NOMO-1 treated with DMSO at 0.1 percent for 48 hours (cell line): Measurements from ENCODE around the gene SOX14.

Experiments used
- DNase-seq: peaks from one replicate; lab custom pipeline; 2025; ENCODE audit not compliant: unreplicated experiment; lab: John Stamatoyannopoulos, UW

SOX14 gene

GRCh38 chr3:137764001-137764433 lies at the start of gene SOX14:
SOX14 (plus strand) TSS chr3:137764315; CDS start chr3:137764785, 470 bp downstream.
- no peak for DNase-seq

- DNase-seq = no peak
Measured at GRCh38 chr3:137714551-137714950, 49.6 kb upstream of the SOX14 start.

DNA sequence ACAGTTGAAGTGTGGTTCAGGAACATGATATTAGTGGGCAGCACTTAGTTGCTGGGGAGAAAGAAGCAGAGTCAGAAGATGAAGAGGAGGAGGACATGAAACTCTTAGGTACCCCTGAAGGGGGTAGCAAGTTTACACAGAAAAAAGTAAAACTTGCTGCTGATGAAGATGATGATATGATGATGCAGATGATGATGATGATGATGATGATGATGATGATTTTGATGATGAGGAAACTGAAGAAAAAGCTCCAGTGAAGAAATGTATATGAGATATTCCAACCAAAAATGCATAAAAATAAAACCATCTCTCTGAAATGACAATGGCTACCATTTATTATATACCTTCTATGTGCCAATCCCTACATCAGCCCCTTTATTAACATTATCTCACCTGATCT lies 39.9 kb upstream of the SOX14 start:
- no peak for DNase-seq

- DNase-seq = no peak
Measured at GRCh38 chr3:137737208-137737607, 26.9 kb upstream of the SOX14 start.

- no peak for DNase-seq
Measured at GRCh38 chr3:137738710-137739109, 25.4 kb upstream of the SOX14 start.

- DNase-seq = no peak
Measured at GRCh38 chr3:137743608-137744007, 20.5 kb upstream of the SOX14 start.

DNA sequence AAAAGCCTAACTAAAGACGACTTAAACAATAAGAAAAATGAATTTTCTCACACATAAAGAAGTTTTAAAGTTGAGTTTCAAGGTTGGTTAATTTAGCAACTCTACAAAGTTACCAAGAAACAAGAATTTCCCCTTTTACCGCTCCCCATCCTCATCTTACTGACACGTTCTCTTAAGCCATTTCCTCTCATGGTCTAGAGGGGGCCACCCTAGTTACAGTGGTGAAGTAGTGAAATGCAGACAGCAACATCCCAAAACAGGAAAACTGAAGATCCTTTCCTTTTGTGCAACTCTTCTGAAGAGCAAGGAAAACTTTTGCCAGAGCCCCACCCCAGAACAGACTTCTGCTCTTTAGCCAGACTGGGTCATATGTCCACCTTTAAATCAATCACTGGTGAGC lies 17.3 kb upstream of the SOX14 start:
- no peak for DNase-seq

GRCh38 chr3:137759505-137759904 lies 4.6 kb upstream of the SOX14 start:
- no peak for DNase-seq

DNA sequence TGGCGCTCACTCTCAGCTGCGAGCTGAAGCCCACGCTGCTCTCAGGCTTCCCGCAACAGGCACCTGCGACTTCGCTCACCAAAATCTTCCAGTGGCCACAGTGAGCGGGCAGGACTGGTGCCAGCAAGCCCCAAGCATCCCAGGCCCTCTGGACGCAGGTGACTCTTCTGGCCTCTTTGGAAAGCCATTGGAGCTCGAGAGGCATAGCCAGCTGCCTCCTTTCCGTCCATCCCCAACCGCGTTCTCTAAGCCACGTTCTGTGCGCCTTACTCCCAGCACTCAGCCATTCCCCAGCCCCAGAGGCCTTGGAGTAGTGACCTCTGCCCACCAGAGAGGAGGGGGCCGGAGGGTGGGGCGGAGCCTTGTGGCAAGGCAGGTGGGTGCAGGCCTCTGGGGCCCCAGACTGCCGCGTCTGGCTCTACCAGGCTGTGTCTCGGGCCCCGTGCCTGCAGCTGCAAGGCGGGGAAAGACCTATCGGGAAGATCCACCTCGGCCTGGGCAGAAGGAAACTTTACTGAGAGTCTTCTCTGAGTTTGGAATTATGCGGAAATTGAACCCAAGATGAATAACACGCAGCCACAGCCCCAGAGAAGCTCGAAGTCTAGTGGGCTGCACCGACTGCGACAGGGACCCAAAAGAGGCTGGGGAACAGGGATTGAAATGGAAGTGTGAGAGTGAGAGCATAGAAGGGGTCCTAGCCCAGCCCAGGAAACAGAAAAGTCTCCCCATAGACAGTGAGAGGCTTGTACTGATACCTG lies 3.6 kb upstream of the SOX14 start:
- no peak for DNase-seq

DNA sequence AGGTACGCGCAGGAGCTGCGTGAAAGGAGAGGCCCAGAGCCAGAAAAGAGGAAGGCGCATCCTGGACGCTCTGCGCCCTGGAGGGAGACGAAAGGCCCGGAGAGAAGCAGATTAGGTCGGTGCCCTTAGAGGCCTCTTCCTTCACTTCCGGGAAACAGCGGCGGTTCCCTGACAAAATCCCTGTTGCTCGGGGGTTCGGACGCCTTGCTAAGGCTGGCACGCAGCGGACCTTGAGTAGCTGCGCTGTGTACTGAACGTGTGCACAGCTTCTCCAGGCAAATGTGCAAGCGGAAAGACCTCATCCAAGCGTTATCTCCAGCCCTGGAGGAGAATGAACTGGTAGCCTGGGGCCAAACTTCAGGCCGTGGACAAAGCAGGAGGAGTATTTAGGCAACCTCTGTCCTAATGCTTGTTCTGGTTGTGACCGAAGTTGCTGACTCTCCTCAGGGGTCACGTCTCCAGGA lies 3.0 kb upstream of the SOX14 start:
- no peak for DNase-seq

DNA sequence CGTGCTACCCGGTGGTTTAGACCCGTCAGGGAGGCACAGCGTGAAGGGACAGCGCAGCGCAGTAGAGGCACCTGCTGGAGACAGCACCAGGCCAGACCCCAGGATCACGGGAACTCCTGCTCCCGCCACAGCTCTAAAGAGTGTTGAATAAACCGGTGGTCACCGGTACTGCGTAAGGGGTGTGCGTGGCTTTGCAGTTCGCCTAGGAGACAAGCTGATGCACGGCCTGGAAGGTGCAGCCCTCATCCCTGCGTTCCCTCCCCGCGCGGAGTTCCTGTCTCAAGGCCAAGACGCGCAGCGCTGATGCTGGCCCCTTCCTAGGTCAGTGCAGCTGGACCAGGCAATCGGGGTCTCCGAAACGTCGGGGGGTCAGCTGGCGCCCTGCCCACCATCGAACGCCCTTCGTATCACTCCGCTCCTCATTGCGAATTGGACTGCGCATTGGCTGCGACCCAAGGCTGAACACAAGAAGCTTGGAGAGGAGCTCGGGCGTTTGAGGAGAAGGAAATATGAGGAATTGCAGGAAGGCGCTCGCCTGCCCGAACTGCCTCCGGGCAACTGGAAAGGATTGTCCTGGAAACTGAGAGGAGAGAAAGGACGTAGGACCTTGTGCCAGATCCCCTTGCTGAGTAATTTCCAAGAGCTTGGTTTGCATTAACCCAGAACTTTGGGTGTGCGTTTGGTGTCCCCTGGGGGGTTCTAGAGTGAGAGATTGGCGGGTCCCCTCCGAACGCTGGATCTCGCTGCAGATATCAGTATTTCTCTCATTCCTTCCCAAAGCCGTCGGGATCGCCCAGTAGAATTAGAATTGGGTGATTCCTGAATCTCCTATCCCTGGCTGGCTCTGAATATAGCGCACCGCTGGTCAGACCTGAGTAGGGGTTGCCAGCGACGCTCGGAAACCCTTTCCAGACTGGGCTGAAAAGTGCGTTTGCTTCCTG lies 2.3 kb upstream of the SOX14 start:
- DNase-seq = no peak

DNA sequence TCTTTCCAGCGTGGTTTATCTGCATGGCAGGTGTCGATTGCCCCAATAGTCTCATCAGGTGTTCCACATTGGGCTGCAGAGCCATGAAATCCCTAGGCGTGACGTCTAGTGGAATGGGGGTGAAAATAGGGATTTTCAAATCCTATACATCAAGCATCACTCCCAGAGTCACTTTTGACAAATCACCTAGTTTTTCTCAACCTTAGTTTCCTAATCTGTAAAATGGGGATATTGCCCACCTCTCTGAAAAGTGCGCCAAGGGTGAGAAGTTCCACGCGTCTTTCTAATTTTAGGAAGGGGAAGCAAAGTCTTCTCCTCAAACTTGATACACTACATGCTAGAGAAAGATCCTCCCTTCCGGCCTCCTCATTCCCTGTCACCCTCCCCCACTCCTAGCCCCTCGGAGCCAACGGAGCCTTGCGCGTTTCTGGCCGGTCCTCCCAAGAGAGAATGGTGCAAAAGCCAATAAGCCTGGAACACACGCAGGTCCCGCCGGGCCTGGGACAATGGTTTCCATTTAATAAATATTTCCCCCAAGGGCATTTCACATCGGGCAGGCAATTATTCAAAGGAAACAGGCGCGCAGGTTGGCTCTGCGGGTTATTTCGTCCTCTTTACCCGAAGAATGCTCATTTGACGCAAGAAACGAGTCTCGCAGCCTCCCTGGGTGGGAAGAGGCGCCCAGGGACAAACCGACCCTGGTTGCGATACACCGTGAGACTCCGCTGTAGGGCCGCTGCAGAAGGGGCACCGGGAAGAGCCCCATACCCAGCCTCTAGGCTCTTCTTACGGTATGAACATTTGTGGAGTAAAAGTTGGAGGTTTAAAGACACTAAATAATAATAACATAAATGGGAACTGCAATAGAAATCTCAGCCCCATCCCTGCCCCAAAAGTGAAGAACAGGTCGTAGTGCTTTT lies 1.2 kb upstream of the SOX14 start:
- no peak for DNase-seq

GRCh38 chr3:137763594-137763938 lies 549 bp upstream of the SOX14 start:
- DNase-seq = no peak

GRCh38 chr3:137764563-137765309 lies 621 bp downstream of the SOX14 start:
- DNase-seq = no peak

- DNase-seq = no peak
Measured at GRCh38 chr3:137765310-137766033, 1.4 kb downstream of the SOX14 start.

DNA sequence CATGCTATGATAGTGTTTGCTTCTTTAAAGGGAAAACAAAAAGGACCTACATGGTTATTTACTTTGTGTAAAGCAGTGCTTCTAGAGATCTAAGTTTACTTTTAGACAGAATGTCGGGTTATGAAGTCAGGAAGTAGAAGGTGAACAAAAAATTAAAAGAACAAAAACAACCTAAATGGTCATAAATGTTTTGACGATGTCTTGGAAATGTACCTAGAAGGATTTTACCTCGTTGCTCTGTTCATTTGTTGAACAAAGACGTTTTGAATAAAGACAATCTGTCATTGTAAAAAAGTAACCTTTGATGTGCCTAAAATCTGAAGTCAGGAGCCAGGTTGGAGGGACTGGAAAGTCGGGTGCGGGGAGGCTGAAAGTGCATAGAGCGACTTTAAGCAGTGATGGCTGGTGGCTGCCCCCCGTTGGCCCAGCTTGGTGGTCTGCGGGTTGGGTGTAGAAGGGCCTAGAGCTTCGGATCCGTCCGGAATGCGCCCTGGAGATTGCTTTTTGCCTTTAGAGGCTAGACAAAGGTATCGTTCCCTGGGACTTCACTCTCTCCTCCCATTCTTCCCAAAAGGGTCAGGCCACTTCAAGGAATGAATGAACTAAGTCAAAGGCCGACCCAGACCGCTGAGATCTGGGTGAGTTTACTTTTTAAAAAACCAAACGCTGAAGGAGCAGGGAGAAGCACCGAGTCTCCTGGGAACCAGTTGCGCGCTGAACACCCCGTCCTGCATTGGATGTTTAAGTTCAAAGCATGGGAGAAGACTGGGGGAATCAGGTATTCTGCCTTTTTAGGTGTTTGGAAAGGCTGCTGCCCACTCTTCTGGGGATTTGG lies 2.1 kb downstream of the SOX14 start:
- DNase-seq = no peak

DNA sequence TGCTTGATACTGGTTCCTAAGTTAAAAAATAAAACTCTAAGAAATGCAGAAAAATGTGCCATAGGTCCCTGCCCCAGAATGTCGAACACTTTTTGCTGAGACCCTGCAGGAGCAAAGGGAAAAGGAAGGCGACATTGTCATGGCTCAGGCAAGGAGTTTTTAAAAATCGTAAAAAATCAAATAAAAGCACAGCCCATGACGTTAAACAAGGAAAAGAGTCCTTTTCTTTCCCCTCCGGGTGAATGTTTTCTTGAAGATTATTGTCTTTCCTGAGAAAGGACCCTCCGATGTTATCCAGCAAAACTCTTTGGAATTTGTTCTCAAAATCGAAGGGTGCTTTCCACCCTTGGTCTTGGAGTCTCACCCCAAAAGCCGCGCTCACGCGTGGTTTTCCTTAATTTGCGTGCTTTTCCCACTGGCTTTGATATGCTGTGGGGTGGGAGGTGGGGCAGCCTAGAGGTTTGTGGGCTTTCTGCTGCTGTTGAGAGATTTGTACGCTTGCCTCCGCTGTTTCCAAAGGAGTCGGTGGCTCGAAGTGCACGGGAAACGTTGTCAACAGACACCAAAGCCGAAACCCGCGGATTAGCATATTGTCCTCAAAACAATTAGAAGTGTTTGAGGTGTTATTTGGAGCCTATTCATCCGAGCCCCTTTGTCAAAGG lies 2.9 kb downstream of the SOX14 start:
- no peak for DNase-seq
